HG03103 (cell line): ENCODE measurements around the gene PSENEN.

Source experiments
- ATAC-seq: cut with Tn5 transposase; IDR thresholded peaks from one replicate; pipeline ENCODE4 v1.9.1; 2021; ENCODE audit warnings: low read depth; ENCODE audit not compliant: unreplicated experiment

The PSENEN gene

GRCh38 chr19:35750167-35750566, 4.7 kb downstream of the PSENEN start:
- ATAC-seq = no peak

- no peak for ATAC-seq
Measured at GRCh38 chr19:35751839-35752745, 6.6 kb downstream of the PSENEN start.

GRCh38 chr19:35752746-35753350, 7.4 kb downstream of the PSENEN start:
- no peak for ATAC-seq

- ATAC-seq = no peak
Measured at GRCh38 chr19:35753634-35754369, 8.4 kb downstream of the PSENEN start.

- no peak for ATAC-seq
Measured at GRCh38 chr19:35754370-35755130, 9.1 kb downstream of the PSENEN start.

- no peak for ATAC-seq
Measured at GRCh38 chr19:35755131-35755549, 9.7 kb downstream of the PSENEN start.

- no peak for ATAC-seq
Measured at GRCh38 chr19:35755550-35756376, 10.3 kb downstream of the PSENEN start.

GRCh38 chr19:35756377-35757230, 11.2 kb downstream of the PSENEN start, which contains the start of gene HSPB6:
Gene HSPB6 (minus strand): TSS chr19:35757029. CDS start chr19:35757008, 21 bp downstream.
- no peak for ATAC-seq

GRCh38 chr19:35757231-35757748, 11.8 kb downstream of the PSENEN start:
- ATAC-seq = no peak

GRCh38 chr19:35757749-35758608, 12.5 kb downstream of the PSENEN start, which contains the start of gene PROSER3:
Gene PROSER3 (plus strand): TSS chr19:35758176. CDS start chr19:35758216, 40 bp downstream.
- peak; percentile 97 for ATAC-seq

- no peak for ATAC-seq
Measured at GRCh38 chr19:35759697-35760096, 14.2 kb downstream of the PSENEN start.

GRCh38 chr19:35760711-35761349, 15.4 kb downstream of the PSENEN start:
- ATAC-seq = no peak

- no peak for ATAC-seq
Measured at GRCh38 chr19:35764432-35765315, 19.2 kb downstream of the PSENEN start.

GRCh38 chr19:35766571-35767104, 21.2 kb downstream of the PSENEN start:
- ATAC-seq = no peak

- no peak for ATAC-seq
Measured at GRCh38 chr19:35767288-35768081, 22.0 kb downstream of the PSENEN start.
